IMR-90 (cell line): ENCODE measurements around the gene PRR14L. TPM values are rescaled to one million over a fixed set of nuclear protein-coding genes. Genes with fewer than 3 reads are reported as not detected.

ENCODE experiments used
- ATAC-seq: fragments of 200-7000 bp; cut with Tn5 transposase; 2 replicates; pipeline ENCODE4 v1.9.1; 2020; ENCODE audit warnings: low read depth, mild to moderate bottlenecking, moderate library complexity
- BruUV-seq: library from RNA; stranded (reverse); fragments of 400-500 nt; replicated peaks from 2 replicates; lab custom pipeline; 2021; lab: Mats Ljungman, UMichigan
- CTCF ChIA-PET: fragments of 300-600 bp; formaldehyde crosslinking; extraction: SDS; loops from one replicate; lab custom pipeline; 2021; ENCODE audit warnings: antibody characterized with exemption; lab: Yijun Ruan, JAX
- POLR2A ChIA-PET: fragments of 300-600 bp; sonication (Branson Sonifier 250); formaldehyde crosslinking; loops from one replicate; lab custom pipeline; 2022; ENCODE audit warnings: antibody characterized with exemption; ENCODE audit not compliant: unreplicated experiment; lab: Charles Lee
- DNase-seq: peaks from one replicate; pipeline ENCODE4 v3.0.0; 2013
- H2AFZ ChIP-seq: replicated peaks from 2 replicates; pipeline ENCODE3; 2013; ENCODE audit warnings: low read length, mild to moderate bottlenecking; ENCODE audit not compliant: poor library complexity
- H2AK5ac ChIP-seq: 2 replicates; pipeline ENCODE4 v1.6.1; 2013; ENCODE audit warnings: low read depth, low read length, inconsistent platforms
- H2AK9ac ChIP-seq: replicated peaks from 2 replicates; pipeline ENCODE3; 2013; ENCODE audit warnings: mild to moderate bottlenecking, low read depth, low read length, moderate library complexity; ENCODE audit not compliant: poor library complexity
- H2BK120ac ChIP-seq: 2 replicates; pipeline ENCODE4 v1.6.1; 2013; ENCODE audit warnings: low read depth, low read length, inconsistent platforms
- H2BK15ac ChIP-seq: 3 replicates; pipeline ENCODE4 v1.6.1; 2013; ENCODE audit warnings: low read depth, low read length, inconsistent platforms
- H2BK20ac ChIP-seq: 2 replicates; pipeline ENCODE4 v1.6.1; 2013; ENCODE audit warnings: low read depth, mild to moderate bottlenecking, inconsistent platforms, low read length, moderate library complexity
- H2BK5ac ChIP-seq: 2 replicates; pipeline ENCODE4 v1.6.1; 2013; ENCODE audit warnings: mild to moderate bottlenecking, low read depth, low read length, inconsistent platforms; ENCODE audit not compliant: poor library complexity, severe bottlenecking
- H3K14ac ChIP-seq: replicated peaks from 2 replicates; pipeline ENCODE4 v1.6.1; 2013; ENCODE audit warnings: low read depth, low read length, inconsistent platforms
- H3K18ac ChIP-seq: 2 replicates; pipeline ENCODE4 v1.6.1; 2013; ENCODE audit warnings: low read depth, low read length, control low read depth
- H3K23ac ChIP-seq: 2 replicates; pipeline ENCODE4 v1.6.1; 2013; ENCODE audit warnings: low read depth, low read length, inconsistent platforms
- H3K27ac ChIP-seq: 2 replicates; pipeline ENCODE4 v1.5.1; 2013; ENCODE audit warnings: mild to moderate bottlenecking, control low read depth, low read length; ENCODE audit not compliant: insufficient read depth
- H3K27me3 ChIP-seq: 2 replicates; pipeline ENCODE4 v1.6.1; 2013; ENCODE audit warnings: low read length; ENCODE audit not compliant: control insufficient read depth, insufficient read depth
- H3K36me3 ChIP-seq: 2 replicates; pipeline ENCODE4 v1.6.1; 2013; ENCODE audit warnings: low read length, mixed read lengths; ENCODE audit not compliant: control insufficient read depth, insufficient read depth
- H3K4ac ChIP-seq: 2 replicates; pipeline ENCODE4 v1.6.1; 2013; ENCODE audit warnings: low read depth, low read length, inconsistent platforms
- H3K4me1 ChIP-seq: 2 replicates; pipeline ENCODE4 v1.6.1; 2013; ENCODE audit warnings: low read length, mixed read lengths; ENCODE audit not compliant: control insufficient read depth, insufficient read depth
- H3K4me2 ChIP-seq: 2 replicates; pipeline ENCODE4 v1.6.1; 2013; ENCODE audit warnings: low read depth, mild to moderate bottlenecking, control low read depth, low read length, moderate library complexity
- H3K4me3 ChIP-seq: 2 replicates; pipeline ENCODE4 v1.5.1; 2013; ENCODE audit warnings: low read depth, mild to moderate bottlenecking, control low read depth, low read length, moderate library complexity; ENCODE audit not compliant: insufficient read depth
- H3K56ac ChIP-seq: 2 replicates; pipeline ENCODE4 v1.6.1; 2013; ENCODE audit warnings: low read length, inconsistent platforms; ENCODE audit not compliant: insufficient read depth; ENCODE audit errors: extremely low read depth
- H3K79me1 ChIP-seq, 2 experiments: 2 replicates each; pipeline ENCODE4 v1.6.1; 2013; ENCODE audit warnings: low read length in 2 of 2, inconsistent platforms in 1 of 2, low read depth in 1 of 2
- H3K9ac ChIP-seq: 2 replicates; pipeline ENCODE4 v1.6.1; 2013; ENCODE audit warnings: low read depth, low read length, control low read depth
- H3K9me1 ChIP-seq: 2 replicates; pipeline ENCODE4 v1.6.1; 2013; ENCODE audit warnings: low read length, inconsistent platforms; ENCODE audit not compliant: insufficient read depth
- H3K9me3 ChIP-seq: 2 replicates; pipeline ENCODE4 v1.6.1; 2013; ENCODE audit warnings: low read length; ENCODE audit not compliant: control insufficient read depth, insufficient read depth
- H4K20me1 ChIP-seq: 2 replicates; pipeline ENCODE4 v1.6.1; 2013; ENCODE audit warnings: low read length, inconsistent platforms; ENCODE audit not compliant: insufficient read depth
- H4K5ac ChIP-seq: 2 replicates; pipeline ENCODE4 v1.6.1; 2013; ENCODE audit warnings: mild to moderate bottlenecking, low read depth, low read length, control low read depth
- H4K8ac ChIP-seq, 2 experiments: 2 replicates each; pipeline ENCODE4 v1.6.1; 2013; ENCODE audit warnings: low read depth in 2 of 2, low read length in 2 of 2, control low read depth in 1 of 2, inconsistent platforms in 1 of 2
- H4K91ac ChIP-seq: 2 replicates; pipeline ENCODE4 v1.6.1; 2013; ENCODE audit warnings: low read depth, low read length, inconsistent platforms; ENCODE audit not compliant: insufficient read depth
- CEBPB ChIP-seq: IDR thresholded peaks from 2 replicates; pipeline ENCODE4 v1.6.1; 2012; ENCODE audit warnings: low read depth, low read length, improper control_type of control experiment
- SMC3 ChIP-seq: fragments of 150-350 bp; IDR thresholded peaks from 2 replicates; pipeline ENCODE4 v1.6.1; 2016; ENCODE audit warnings: low read depth, mild to moderate bottlenecking, antibody characterized with exemption, low read length, moderate library complexity
- WGBS, 2 experiments: methylation state at CpG; one replicate each; pipeline versions ENCODE4 v1.1.5 to v1.1.7; 2013; ENCODE audit warnings: missing lambda C conversion rate in 2 of 2; ENCODE audit not compliant: insufficient read length in 1 of 2; ENCODE audit errors: extremely low coverage in 2 of 2; 5-methylcytosine and 5-hydroxymethylcytosine counted together
- dilution Hi-C: fragments of 300-500 bp; cut with HindIII; formaldehyde crosslinking; loops from one replicate; pipeline ENCODE4 v1.14.3; 2018; ENCODE audit warnings: low sequenced_read_pairs; ENCODE audit not compliant: unreplicated experiment
- in situ Hi-C: fragments of 300-500 bp; cut with MboI; formaldehyde crosslinking; loops from 3 replicates; pipeline ENCODE4 v1.14.3; 2019; ENCODE audit warnings: low sequenced_read_pairs, inconsistent platforms, mixed read lengths
- intact Hi-C: fragments of 100-400 bp; cut with micrococcal nuclease; formaldehyde crosslinking; loops from 2 replicates; pipeline ENCODE4 v1.10.0; 2022
- polyA plus RNA-seq, 3 experiments: library from polyadenylated mRNA; depleted of rRNA; stranded (reverse); fragments of >200 nt; gene quantifications; 2 replicates each; pipeline ENCODE4 v1.2.3, GENCODE V29; 2012; ENCODE audit warnings: low replicate concordance in 1 of 3
- total RNA-seq: library from RNA; depleted of rRNA; stranded (reverse); fragments of >200 nt; gene quantifications from 2 replicates; pipeline ENCODE4 v1.2.3, GENCODE V29; 2012
- TF ChIP-seq, protein P1 (sequence below): conservative IDR thresholded peaks from 2 replicates; pipeline ENCODE4 v1.5.1; 2012; ENCODE audit warnings: mild to moderate bottlenecking, low read depth, low read length, improper control_type of control experiment
- TF ChIP-seq, protein P2 (sequence below): fragments of 150-350 bp; IDR thresholded peaks from 2 replicates; pipeline ENCODE4 v1.6.1; 2017; ENCODE audit warnings: mild to moderate bottlenecking, antibody characterized with exemption, low read length, low read depth
- TF ChIP-seq, protein P3 (sequence below): fragments of 150-350 bp; IDR thresholded peaks from 2 replicates; pipeline ENCODE4 v1.6.1; 2016; ENCODE audit warnings: low read depth, mild to moderate bottlenecking, low read length, moderate library complexity, borderline replicate concordance

The PRR14L gene
- total and polyA plus RNA-seq, 2 of the 4 experiments (the other 2 are of a cell fraction): 9.0 to 19.7 TPM

DNA sequence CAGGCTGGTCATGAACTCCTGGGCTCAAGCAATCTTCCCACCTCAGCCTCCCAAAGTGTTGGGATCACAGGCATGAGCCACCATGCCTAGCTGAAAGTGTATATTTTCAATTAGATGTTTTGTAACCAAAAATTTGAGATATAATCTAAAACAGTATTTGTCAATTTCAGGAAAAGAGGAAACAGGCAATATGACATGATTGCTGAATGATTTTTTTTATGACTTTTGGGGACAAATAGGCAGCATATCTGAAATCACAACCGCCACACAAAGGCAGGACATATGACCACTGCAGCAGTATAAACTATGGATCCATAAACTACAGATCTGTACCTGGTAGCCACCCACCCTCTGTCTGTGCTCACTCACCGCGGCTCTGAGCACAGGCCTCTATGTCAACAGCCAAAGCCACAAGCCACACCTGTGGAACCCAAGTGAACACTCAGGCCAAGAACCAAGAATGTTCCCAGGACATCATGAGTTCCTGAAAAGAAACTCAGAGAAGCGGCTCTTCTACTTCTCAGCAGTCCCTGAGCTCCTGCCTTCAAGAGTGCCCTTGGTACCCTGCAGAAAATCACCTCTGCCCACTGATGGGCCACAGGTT is 110.4 kb downstream of the PRR14L start:
- no peak overlapping the region for H2AFZ ChIP-seq
- dilution Hi-C loops (no loop called here), in situ Hi-C loops (no loop called here), intact Hi-C loops (no loop called here)
- peaks cover 8% of the 10 kb centered on the region for H3K4me1 ChIP-seq
- H3K56ac ChIP-seq: no peak overlapping the region
- no peak overlapping the region for H4K91ac ChIP-seq
- peak overlapping the region; percentile 73; the same call in 1 of the 2 replicates for H2AK5ac ChIP-seq
- no peak overlapping the region for H2BK120ac ChIP-seq
- H3K23ac ChIP-seq: 0 out of 2 replicates have a peak overlapping the region, but pooled peaks have one; percentile 24
- H3K4ac ChIP-seq: peak overlapping the region; percentile 47; the same call in 1 of the 2 replicates
- DNase-seq (no peak), ATAC-seq (no peak)
- ChIA-PET CTCF (interaction anchor here (0.6 to 0.7 kb wide), 2 partner anchors 26 to 167 kb away, joined by 4 read pairs; no protein-coding TSS in a partner anchor), POLR2A (interaction anchor here (0.6 kb wide), 1 partner anchor 1361 kb away, joined by 4 read pairs; no protein-coding TSS in a partner anchor)
- no peak overlapping the region for H2BK15ac ChIP-seq
- peaks cover 3% of the 10 kb centered on the region for H3K36me3 ChIP-seq
- no peak overlapping the region for H4K5ac ChIP-seq
- H3K14ac ChIP-seq: no peak overlapping the region
- no peak overlapping the region for H3K18ac ChIP-seq
- no peaks in the 10 kb centered on the region for H3K27me3 ChIP-seq
- H4K20me1 ChIP-seq: peaks cover 20% of the 10 kb centered on the region
- H3K4me3 ChIP-seq: no peak overlapping the region
- no peak overlapping the region for H3K4me2 ChIP-seq
- H4K8ac ChIP-seq: no peak overlapping the region
- no peak overlapping the region for H3K27ac ChIP-seq
- H2AK9ac ChIP-seq: no peak overlapping the region
- TF ChIP-seq, protein P1, sequence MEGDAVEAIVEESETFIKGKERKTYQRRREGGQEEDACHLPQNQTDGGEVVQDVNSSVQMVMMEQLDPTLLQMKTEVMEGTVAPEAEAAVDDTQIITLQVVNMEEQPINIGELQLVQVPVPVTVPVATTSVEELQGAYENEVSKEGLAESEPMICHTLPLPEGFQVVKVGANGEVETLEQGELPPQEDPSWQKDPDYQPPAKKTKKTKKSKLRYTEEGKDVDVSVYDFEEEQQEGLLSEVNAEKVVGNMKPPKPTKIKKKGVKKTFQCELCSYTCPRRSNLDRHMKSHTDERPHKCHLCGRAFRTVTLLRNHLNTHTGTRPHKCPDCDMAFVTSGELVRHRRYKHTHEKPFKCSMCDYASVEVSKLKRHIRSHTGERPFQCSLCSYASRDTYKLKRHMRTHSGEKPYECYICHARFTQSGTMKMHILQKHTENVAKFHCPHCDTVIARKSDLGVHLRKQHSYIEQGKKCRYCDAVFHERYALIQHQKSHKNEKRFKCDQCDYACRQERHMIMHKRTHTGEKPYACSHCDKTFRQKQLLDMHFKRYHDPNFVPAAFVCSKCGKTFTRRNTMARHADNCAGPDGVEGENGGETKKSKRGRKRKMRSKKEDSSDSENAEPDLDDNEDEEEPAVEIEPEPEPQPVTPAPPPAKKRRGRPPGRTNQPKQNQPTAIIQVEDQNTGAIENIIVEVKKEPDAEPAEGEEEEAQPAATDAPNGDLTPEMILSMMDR: no peak
- TF ChIP-seq SMC3: no peak
- TF ChIP-seq, protein P2, sequence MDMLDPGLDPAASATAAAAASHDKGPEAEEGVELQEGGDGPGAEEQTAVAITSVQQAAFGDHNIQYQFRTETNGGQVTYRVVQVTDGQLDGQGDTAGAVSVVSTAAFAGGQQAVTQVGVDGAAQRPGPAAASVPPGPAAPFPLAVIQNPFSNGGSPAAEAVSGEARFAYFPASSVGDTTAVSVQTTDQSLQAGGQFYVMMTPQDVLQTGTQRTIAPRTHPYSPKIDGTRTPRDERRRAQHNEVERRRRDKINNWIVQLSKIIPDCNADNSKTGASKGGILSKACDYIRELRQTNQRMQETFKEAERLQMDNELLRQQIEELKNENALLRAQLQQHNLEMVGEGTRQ: no peak
- TF ChIP-seq CEBPB: no peak
- TF ChIP-seq, protein P3, sequence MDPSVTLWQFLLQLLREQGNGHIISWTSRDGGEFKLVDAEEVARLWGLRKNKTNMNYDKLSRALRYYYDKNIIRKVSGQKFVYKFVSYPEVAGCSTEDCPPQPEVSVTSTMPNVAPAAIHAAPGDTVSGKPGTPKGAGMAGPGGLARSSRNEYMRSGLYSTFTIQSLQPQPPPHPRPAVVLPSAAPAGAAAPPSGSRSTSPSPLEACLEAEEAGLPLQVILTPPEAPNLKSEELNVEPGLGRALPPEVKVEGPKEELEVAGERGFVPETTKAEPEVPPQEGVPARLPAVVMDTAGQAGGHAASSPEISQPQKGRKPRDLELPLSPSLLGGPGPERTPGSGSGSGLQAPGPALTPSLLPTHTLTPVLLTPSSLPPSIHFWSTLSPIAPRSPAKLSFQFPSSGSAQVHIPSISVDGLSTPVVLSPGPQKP: no peak
- H3K9me1 ChIP-seq: peaks cover 17% of the 10 kb centered on the region
- H3K9me3 ChIP-seq: no peaks in the 10 kb centered on the region
- H3K9ac ChIP-seq: no peak overlapping the region
- no TSS peak for BruUV-seq
- peaks cover 25 to 79% of the 10 kb centered on the region in 2 experiments for H3K79me1 ChIP-seq
- no peak overlapping the region for H2BK20ac ChIP-seq
- H2BK5ac ChIP-seq: no peak overlapping the region
- no CpG with 5 or more reads among the region's 4 CpGs for WGBS, 2 experiments
